A549 (cell line): ENCODE measurements around the gene MAP10. TPM values are rescaled to one million over a fixed set of nuclear protein-coding genes. Genes with fewer than 3 reads are reported as not detected.

Experiments used
- ATAC-seq, 2 experiments: fragments of 200-7000 bp in 1 of 2; fragments of >200 bp in 1 of 2; cut with Nextera tagmentation in 1 of 2; cut with Tn5 transposase in 1 of 2; 3 replicates each; pipeline versions ENCODE4 v1.8.0 to v1.9.1; 2018 to 2020; ENCODE audit warnings: mild to moderate bottlenecking in 1 of 2, moderate library complexity in 1 of 2
- CTCF ChIA-PET: fragments of 300-600 bp; sonication (Branson Sonifier 250); formaldehyde crosslinking; extraction: SDS; loops from one replicate; lab custom pipeline; 2021; ENCODE audit warnings: antibody characterized with exemption, inconsistent platforms; lab: Yijun Ruan, JAX
- POLR2A ChIA-PET: fragments of 350-600 bp; formaldehyde crosslinking; extraction: SDS; loops from one replicate; lab custom pipeline; 2021; ENCODE audit warnings: antibody characterized with exemption, inconsistent platforms; lab: Yijun Ruan, JAX
- DNase-seq, 2 experiments: peaks; one replicate each; pipeline versions ENCODE4 v3.0.0 to v3.0.0-alpha.2; 2011 to 2016; ENCODE audit warnings: low read depth in 1 of 2, low spot score in 1 of 2
- FAIRE-seq: peaks from 2 replicates; lab custom pipeline; 2011; peaks lifted over from hg19 to GRCh38; lab: Jason Lieb, UNC
- H3K27ac ChIP-seq, 2 experiments: fragments of >200 bp; sonication (Bioruptor Twin); formaldehyde crosslinking; 3 replicates each; pipeline ENCODE4 v1.5.1; 2016 to 2017
- H3K4me1 ChIP-seq: fragments of >200 bp; sonication (Bioruptor Twin); formaldehyde crosslinking; 3 replicates; pipeline ENCODE4 v1.6.1; 2016
- H3K4me2 ChIP-seq: fragments of >200 bp; sonication (Bioruptor Twin); formaldehyde crosslinking; 3 replicates; pipeline ENCODE4 v1.6.1; 2016
- H3K4me3 ChIP-seq: fragments of >200 bp; sonication (Bioruptor Twin); formaldehyde crosslinking; 3 replicates; pipeline ENCODE4 v1.5.1; 2016
- H3K9me3 ChIP-seq: fragments of >200 bp; sonication (Bioruptor Twin); formaldehyde crosslinking; 3 replicates; pipeline ENCODE4 v1.6.1; 2016
- ATOH8 ChIP-seq: fragments of 250-450 bp; sonication (Bioruptor Pico); IDR thresholded peaks from 2 replicates; pipeline ENCODE4 v1.5.0; 2020; ENCODE audit warnings: low read depth, mild to moderate bottlenecking, moderate library complexity
- BCL3 ChIP-seq: fragments of >200 bp; sonication (Bioruptor Twin); formaldehyde crosslinking; IDR thresholded peaks from 3 replicates; pipeline ENCODE4 v1.6.1; 2016
- CBX8 ChIP-seq: fragments of 200-600 bp; sonication (generic); IDR thresholded peaks from 2 replicates; pipeline ENCODE4 v1.6.1; 2016
- CEBPB ChIP-seq, 2 experiments: fragments of >200 bp in 1 of 2; sonication (Bioruptor Twin) in 1 of 2; formaldehyde crosslinking in 1 of 2; IDR thresholded peaks; 2 replicates each; pipeline ENCODE4 v1.6.1; 2012 to 2016
- CHD4 ChIP-seq: fragments of 200-600 bp; sonication (generic); IDR thresholded peaks from 2 replicates; pipeline ENCODE4 v1.6.1; 2016; ENCODE audit warnings: antibody characterized with exemption, mild to moderate bottlenecking, borderline replicate concordance
- EHF ChIP-seq: fragments of 250-450 bp; sonication (Bioruptor Pico); IDR thresholded peaks from 2 replicates; pipeline ENCODE4 v1.5.0; 2020; ENCODE audit warnings: mild to moderate bottlenecking
- EHMT2 ChIP-seq: fragments of 200-600 bp; sonication (generic); IDR thresholded peaks from 2 replicates; pipeline ENCODE4 v1.6.1; 2016; ENCODE audit warnings: antibody characterized with exemption, low read depth, mild to moderate bottlenecking, moderate library complexity
- FOSB ChIP-seq: fragments of 250-450 bp; sonication (Bioruptor Pico); IDR thresholded peaks from 2 replicates; pipeline ENCODE4 v1.5.0; 2020; ENCODE audit warnings: mild to moderate bottlenecking, moderate library complexity
- FOSL2 ChIP-seq, 2 experiments: fragments of 450-650 bp in 1 of 2; fragments of >200 bp in 1 of 2; sonication (Bioruptor Twin) in 1 of 2; formaldehyde crosslinking; IDR thresholded peaks; 2 replicates each; pipeline versions ENCODE4 v1.5.0 to v1.6.1; 2016 to 2020; ENCODE audit warnings: mild to moderate bottlenecking in 1 of 2, moderate library complexity in 1 of 2
- FOXS1 ChIP-seq: fragments of 250-450 bp; sonication (Bioruptor Pico); IDR thresholded peaks from 2 replicates; pipeline ENCODE4 v1.5.0; 2020; ENCODE audit warnings: mild to moderate bottlenecking, moderate library complexity
- HMGXB4 ChIP-seq: fragments of 250-450 bp; sonication (Bioruptor Pico); IDR thresholded peaks from 2 replicates; pipeline ENCODE4 v1.5.0; 2021; ENCODE audit warnings: mild to moderate bottlenecking, moderate library complexity, borderline replicate concordance
- JUN ChIP-seq, 2 experiments: fragments of >200 bp; sonication (Bioruptor Twin); formaldehyde crosslinking; IDR thresholded peaks; 2 replicates in 1 of 2; 3 replicates in 1 of 2; pipeline ENCODE4 v1.6.1; 2016 to 2017
- KDM5A ChIP-seq: fragments of 200-600 bp; sonication (generic); IDR thresholded peaks from 2 replicates; pipeline ENCODE4 v1.6.1; 2016; ENCODE audit warnings: antibody characterized with exemption, mild to moderate bottlenecking
- MAFK ChIP-seq: fragments of 450-650 bp; IDR thresholded peaks from 2 replicates; pipeline ENCODE4 v1.6.1; 2014; ENCODE audit not compliant: partially characterized antibody
- NR3C1 ChIP-seq: fragments of >200 bp; sonication (Bioruptor Twin); formaldehyde crosslinking; IDR thresholded peaks from 3 replicates; pipeline ENCODE4 v1.6.1; 2017
- PHF8 ChIP-seq: fragments of 200-600 bp; sonication (generic); IDR thresholded peaks from 2 replicates; pipeline ENCODE4 v1.6.1; 2016; ENCODE audit warnings: low read depth, mild to moderate bottlenecking, antibody characterized with exemption, moderate library complexity, borderline replicate concordance
- RNF2 ChIP-seq: fragments of 200-600 bp; sonication (generic); IDR thresholded peaks from 2 replicates; pipeline ENCODE4 v1.6.1; 2016; ENCODE audit warnings: low read depth, mild to moderate bottlenecking, antibody characterized with exemption, moderate library complexity, borderline replicate concordance
- SREBF2 ChIP-seq: fragments of 450-650 bp; IDR thresholded peaks from 2 replicates; pipeline ENCODE4 v1.6.1; 2014; ENCODE audit warnings: mild to moderate bottlenecking, moderate library complexity
- TP53 ChIP-seq: fragments of 250-450 bp; sonication (Bioruptor Pico); IDR thresholded peaks from 2 replicates; pipeline ENCODE4 v1.5.0; 2021; ENCODE audit warnings: mild to moderate bottlenecking, moderate library complexity
- USF2 ChIP-seq: fragments of 450-650 bp; IDR thresholded peaks from 2 replicates; pipeline ENCODE4 v1.6.1; 2014; ENCODE audit warnings: antibody characterized with exemption
- WGBS: methylation state at CpG from one replicate; pipeline ENCODE4 v1.1.6; 2017; ENCODE audit errors: missing lambda C conversion rate; 5-methylcytosine and 5-hydroxymethylcytosine counted together
- polyA plus RNA-seq, 4 experiments: library from polyadenylated mRNA; depleted of rRNA in 3 of 4; stranded (reverse); fragments of >200 nt; fragmentation: RNase III in 1 of 4; extraction: RNeasy Plus Mini Kit Qiagen cat#74134 plus additional on column Dnase treatment in 1 of 4; gene quantifications; 2 replicates in 3 of 4; 3 replicates in 1 of 4; pipeline ENCODE4 v1.2.3, GENCODE V29; 2011 to 2017
- TF ChIP-seq, protein P1 (sequence below): fragments of 150-350 bp; IDR thresholded peaks from 2 replicates; pipeline ENCODE4 v1.6.1; 2014; ENCODE audit warnings: low read depth, mild to moderate bottlenecking, low read length
- TF ChIP-seq, protein P2 (sequence below): IDR thresholded peaks from 2 replicates; pipeline ENCODE4 v1.6.1; 2012

Gene MAP10
- polyA plus RNA-seq, 2 of the 4 experiments (the other 2 are of a cell fraction): 2.1 to 2.4 TPM

GRCh38 chr1:232769733-232770132, 35.5 kb upstream of the MAP10 start:
- ATAC-seq (no peak), DNase-seq (no peak), FAIRE-seq (no peak)
- 86% methylated on average over 2 of the region's 2 CpGs for WGBS
- Histone ChIP-seq H3K4me2 (no peak overlapping the region), H3K4me3 (no peak overlapping the region), H3K4me1 (peaks cover 25% of the 10 kb centered on the region), H3K27ac (no peak overlapping the region), H3K9me3 (no peaks in the 10 kb centered on the region)
- TF ChIP-seq FOXS1: no peak
- no peak for TF ChIP-seq NR3C1
- TF ChIP-seq EHF (CRISPR knock-in tag): no peak
- no peak for TF ChIP-seq CEBPB (IDR thresholded peaks at IDR 0.05)
- TF ChIP-seq, protein P1, sequence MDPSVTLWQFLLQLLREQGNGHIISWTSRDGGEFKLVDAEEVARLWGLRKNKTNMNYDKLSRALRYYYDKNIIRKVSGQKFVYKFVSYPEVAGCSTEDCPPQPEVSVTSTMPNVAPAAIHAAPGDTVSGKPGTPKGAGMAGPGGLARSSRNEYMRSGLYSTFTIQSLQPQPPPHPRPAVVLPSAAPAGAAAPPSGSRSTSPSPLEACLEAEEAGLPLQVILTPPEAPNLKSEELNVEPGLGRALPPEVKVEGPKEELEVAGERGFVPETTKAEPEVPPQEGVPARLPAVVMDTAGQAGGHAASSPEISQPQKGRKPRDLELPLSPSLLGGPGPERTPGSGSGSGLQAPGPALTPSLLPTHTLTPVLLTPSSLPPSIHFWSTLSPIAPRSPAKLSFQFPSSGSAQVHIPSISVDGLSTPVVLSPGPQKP: no peak
- TF ChIP-seq EHMT2: no peak
- no peak for TF ChIP-seq ATOH8
- POLR2A ChIA-PET: no interaction called here
- CTCF ChIA-PET: no interaction called here

DNA sequence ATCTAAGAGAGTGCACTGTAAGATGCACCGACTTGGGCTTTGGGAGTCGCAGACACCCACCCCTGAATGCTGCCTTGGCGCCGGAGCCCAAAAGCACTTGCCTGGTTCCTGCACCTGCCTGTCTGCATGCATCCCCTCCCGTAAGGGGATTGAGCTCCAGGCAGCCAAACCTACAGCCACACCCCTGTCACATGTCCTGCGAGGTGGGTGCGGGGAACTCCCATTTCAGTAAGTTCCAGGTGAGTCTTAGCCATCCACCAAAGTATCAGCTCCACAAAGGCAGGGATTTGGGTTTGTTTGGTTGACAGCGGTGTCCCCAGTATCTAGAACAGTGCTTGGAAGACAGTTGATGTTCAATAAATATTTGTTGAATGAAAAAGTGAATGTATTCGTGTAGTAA, 31.5 kb upstream of the MAP10 start:
- Histone ChIP-seq H3K4me2 (no peak overlapping the region), H3K4me3 (no peak overlapping the region), H3K9me3 (no peaks in the 10 kb centered on the region), H3K4me1 (no peaks in the 10 kb centered on the region), H3K27ac (no peak overlapping the region)
- FAIRE-seq: no peak
- TF ChIP-seq CBX8 (no peak), EHMT2 (no peak), CHD4 (no peak), RNF2 (no peak), USF2 (no peak), TP53 (CRISPR knock-in tag) (no peak), FOSB (CRISPR knock-in tag) (no peak), FOXS1 (no peak), BCL3 (no peak), KDM5A (no peak), FOSL2 (IDR thresholded peaks at IDR 0.05) (no peak), FOSL2 (CRISPR knock-in tag; IDR thresholded peaks at IDR 0.05) (no peak)
- TF ChIP-seq, protein P2, sequence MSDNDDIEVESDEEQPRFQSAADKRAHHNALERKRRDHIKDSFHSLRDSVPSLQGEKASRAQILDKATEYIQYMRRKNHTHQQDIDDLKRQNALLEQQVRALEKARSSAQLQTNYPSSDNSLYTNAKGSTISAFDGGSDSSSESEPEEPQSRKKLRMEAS: no peak
- CTCF ChIA-PET: no interaction called here
- POLR2A ChIA-PET: no interaction called here
- ATAC-seq: no peak
- DNase-seq: no peak
- 64% methylated on average over 9 of the region's 9 CpGs for WGBS

- ATAC-seq (no peak), DNase-seq (no peak), FAIRE-seq (no peak)
- H3K4me2 ChIP-seq: no peak overlapping the region
- H3K4me1 ChIP-seq: no peaks in the 10 kb centered on the region
- ChIA-PET POLR2A (no interaction called here), CTCF (no interaction called here)
- H3K9me3 ChIP-seq: no peaks in the 10 kb centered on the region
- WGBS: 79% methylated on average over 3 of the region's 3 CpGs
- H3K4me3 ChIP-seq: no peak overlapping the region
- H3K27ac ChIP-seq: no peak overlapping the region
- TF ChIP-seq HMGXB4 (CRISPR knock-in tag) (no peak), JUN (IDR thresholded peaks at IDR 0.05) (no peak), FOSB (CRISPR knock-in tag) (no peak), SREBF2 (no peak), PHF8 (no peak), NR3C1 (no peak), MAFK (no peak)
- TF ChIP-seq, protein P1: no peak
Observed at GRCh38 chr1:232776526-232777106, 28.6 kb upstream of the MAP10 start.
